GM21447 (cell line): Measurements from ENCODE around the gene BCOR.

Experiments used
- ATAC-seq: cut with Tn5 transposase; IDR thresholded peaks from one replicate; pipeline ENCODE4 v1.9.1; 2021; ENCODE audit not compliant: unreplicated experiment

The BCOR gene

DNA sequence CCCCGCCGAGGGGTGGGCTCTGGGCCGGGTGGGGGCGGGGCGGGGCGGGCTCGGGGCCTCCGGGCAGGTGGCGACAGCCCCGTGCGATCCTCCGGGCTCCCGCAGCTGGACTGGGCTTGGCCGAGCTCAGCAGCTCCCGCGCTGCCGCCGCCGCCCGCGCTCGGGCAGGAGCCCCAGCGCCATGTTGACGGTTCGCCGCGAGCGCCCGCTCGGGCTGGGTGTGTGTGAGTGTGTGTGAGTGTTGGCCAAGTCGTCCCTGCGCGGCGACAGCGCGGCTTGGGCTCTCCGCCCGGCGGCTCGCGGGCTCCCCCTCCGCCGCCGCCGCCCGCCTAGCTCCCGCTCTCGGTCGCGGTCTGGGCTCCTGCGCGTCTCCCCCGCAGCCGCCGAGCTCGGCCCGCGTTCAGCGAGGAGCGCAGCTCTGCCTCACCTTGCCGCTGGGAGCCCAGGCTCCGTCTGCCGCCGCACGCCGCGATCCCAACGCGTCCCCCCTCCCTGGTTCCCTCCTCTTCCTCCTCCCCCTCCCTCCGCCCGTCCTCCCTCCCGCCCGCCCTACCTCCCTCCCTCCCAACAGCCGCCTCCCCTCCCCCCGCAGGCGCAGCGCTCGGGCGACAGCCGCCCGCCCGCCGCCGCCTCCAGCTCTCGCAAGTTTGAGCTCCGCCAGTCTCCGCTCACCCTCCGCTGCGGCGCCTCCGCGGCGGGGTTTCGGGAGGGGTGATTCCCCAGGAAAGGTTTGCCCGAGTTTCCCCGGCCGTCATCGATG lies at the start of gene BCOR:
Gene BCOR, minus strand, starts transcription at position 455 of the 760 bp plus-strand sequence. CDS start 20,029 bp downstream, outside the sequence.
- no peak for ATAC-seq

DNA sequence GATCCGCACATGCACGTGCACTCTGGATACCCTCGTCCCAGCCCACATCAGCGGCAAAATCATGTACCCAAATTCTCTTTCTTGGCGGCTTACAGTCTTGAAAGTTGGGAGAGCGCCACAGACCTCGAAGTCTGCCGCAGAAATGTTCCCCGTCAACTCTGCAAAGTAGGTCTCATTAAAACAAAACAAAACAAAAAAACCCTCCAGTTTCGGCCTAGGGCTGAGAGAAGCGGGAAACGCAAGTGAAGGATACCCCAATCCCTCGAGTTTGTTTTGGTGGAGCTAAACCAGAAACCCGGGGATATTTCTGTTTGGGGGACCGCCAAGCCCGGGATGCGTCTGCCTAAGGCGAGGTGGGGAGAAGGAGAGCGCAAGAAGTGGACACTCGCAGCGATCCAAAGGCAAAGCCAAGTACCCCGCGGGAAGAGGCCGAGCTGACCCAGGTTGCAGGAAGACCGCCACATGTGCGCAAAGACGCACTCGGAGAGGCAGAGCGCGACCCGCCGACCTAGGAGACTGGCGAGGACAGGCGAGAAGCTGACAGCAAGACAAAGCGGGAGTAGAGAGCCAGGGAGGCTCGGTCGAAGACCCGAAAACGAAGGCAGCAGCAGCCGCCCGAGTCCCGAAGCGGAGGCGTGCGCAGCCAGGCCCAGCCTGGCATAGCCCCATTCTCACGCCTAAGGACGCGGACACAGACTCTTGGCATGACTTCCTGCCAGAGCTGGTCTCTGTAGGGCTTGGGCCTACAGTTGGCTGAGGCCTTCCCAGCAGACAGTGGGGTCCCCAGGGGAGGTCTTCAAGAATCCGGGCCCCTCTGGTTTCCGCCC lies 49.6 kb upstream of the BCOR start:
- no peak for ATAC-seq

DNA sequence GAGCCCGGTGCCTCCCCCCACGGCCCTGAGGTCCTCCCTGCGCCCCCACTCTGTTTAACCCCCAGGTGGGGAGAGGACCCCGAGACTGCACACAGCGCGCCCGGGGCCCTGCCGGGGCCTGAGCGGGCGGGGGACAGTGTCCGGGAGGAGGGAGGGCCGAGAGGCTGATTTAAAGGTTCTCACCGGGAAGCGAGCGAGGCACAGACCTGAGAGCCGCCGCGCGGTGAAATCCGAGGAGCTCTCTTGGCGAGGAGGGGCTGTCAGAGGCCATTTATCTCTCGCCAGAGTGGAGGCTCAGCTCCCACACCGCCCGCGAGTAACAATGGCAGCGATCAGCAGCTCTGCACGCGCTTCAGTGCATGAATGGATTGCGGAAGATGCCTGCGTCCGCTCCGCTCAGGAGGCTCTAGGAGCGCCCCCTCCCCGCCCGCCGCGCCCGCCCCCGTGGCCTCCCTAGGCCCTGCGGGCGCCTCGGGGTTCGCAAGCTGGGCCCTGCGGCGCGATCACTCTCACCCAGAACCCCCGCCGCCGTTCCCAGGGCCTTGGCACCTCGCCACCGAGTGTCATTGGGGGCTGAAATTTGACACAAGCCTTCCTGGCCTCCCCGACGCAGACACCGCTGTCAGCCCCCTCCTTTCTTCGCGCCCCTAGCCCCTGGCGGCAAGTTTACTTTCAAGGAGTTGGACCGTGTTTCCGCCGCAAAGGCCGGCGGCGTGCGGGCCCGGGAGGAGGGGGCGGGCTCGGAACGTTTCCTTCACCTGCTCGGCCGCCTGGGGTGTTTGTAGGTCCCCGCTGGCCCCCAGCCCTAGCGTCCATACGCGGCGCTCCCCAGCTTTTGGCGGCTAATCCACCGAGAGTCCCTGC lies 48.7 kb upstream of the BCOR start:
- ATAC-seq, result no peak

DNA sequence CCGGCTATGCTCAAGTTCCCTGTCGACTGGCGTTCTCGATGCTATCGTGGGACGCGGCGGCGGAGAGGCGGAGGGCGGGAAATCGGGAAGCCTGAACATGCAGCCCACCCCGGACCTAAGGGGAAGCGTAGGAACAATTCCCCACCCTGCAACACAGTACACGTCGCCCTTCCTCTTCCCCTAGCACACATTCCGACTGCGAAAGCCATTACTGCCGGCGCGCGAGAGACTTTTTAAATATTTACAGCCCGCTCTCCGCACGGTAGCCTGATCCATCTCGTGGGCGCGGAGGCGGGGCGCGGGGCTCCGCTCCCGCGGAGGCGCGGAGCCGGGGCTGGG lies 48.1 kb upstream of the BCOR start:
- ATAC-seq, result no peak

DNA sequence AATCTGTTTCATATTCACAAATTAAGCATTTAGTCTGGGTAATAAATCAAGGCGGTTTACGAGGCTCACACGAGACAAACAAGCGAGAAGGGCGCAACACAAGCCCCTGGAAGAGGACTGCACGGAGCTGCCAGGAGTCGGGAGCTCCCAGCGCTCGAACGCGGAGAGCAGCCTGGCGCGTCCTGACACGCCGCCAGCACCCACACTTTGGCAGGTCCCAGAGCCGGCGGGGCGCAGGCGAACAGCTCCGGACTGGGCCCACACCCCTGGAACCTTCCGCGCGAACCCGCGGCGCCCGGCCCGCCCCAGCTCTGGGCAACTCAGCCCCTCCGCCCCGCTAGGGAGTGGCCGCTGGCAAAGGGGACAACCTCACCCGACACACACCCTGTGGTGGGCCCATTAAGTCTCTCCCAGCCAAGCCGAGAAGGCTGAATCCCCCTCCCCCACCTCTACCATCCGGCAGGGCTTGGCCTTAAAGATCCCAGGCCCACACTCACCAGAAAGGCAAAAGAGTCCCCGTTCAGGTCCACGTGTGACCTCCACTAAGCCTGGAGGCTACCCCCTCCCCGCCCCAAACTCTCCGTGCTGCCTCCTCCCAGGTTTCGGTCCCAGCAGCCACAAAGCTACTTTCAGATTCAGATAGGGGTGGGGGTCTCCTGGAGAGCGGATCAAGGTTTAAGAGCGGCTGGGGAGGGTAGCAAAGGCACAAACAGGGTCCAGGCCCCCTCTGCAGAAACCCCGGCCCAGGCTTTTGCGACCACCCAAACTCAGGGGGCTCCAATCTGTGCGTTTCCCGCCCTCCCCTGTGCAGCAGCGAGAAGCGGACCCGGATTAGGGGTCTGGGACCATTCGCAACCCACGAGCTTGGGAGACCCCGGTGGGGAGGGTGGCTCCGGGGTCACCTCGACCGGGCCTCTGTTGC lies 47.5 kb upstream of the BCOR start:
- no peak for ATAC-seq

DNA sequence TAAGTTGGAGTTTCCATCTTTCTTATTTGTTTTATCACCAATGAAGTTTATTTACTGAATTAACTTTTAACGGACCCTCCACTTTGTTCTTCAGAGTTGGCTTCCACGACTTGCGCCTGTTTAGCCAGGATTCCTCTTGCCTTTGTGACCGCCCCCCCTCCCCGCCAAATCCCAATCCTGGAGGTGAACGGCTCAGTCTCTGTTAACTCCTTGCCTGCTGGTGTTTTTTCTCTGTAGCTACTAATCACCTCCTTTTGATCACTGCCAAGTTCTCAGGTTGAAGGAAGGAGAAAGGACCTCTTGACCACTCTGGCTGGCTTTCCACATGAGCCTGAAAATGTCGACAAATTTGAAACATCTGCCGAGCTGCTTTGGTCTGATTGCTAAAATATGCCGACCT lies 46.8 kb upstream of the BCOR start:
- no peak for ATAC-seq

DNA sequence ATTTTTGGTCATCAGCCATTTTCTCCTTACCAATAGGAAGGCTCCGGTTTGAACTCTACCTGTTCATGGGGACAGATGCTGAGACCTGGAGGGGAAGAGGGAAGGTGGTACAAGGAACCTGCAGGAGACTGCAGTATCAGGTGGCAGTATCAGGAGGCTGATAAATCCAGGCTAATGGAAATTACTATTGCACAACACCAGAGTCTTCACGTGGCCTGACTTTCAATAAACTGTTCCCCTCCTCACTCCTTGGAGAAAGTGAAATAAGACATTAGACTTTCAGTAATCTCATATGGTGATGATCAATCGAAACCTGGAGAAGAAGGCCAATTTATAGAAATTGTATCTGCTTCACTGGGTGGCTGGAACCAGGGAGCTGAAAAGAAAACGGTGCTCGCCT lies 46.2 kb upstream of the BCOR start:
- no peak for ATAC-seq

DNA sequence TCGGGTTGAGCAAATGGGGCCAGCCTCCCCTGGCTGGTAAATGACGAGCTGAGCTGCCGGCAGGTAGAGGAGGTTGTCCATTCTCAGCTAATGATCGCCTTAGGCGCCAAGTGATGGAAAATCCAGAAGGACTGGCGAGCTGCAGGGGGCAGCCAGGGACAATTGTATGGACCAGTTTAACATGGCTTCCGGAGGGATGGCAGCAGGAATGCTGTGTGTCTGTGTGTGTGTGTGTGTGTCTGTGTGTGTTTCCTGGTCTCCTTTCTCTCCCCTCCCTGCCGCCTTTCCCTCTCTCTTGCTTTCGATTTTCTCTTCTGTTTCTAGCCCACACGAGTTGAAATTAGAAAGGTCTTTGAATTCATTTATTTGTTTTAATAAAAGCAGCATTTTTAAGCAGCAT lies 45.2 kb upstream of the BCOR start:
- no peak for ATAC-seq

DNA sequence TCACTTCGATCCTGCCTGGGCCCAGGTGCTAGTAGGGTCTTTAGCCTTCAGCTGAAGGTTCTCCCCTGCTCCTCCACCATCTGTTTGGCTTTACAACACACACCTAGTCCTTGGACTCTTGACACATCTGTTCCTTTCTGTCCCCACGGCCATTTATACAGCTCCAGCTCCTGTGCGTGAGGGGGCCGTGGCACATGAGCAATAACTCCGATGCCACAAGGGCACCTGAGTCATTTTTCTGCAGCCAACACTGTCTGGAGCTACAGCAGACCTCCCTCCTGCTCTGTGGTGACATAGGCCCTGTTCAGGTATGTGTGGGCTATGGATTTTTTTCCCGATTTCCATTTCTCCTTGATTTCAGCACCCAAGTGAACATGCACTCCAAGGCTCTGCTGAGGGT lies 44.7 kb upstream of the BCOR start:
- ATAC-seq, result no peak

DNA sequence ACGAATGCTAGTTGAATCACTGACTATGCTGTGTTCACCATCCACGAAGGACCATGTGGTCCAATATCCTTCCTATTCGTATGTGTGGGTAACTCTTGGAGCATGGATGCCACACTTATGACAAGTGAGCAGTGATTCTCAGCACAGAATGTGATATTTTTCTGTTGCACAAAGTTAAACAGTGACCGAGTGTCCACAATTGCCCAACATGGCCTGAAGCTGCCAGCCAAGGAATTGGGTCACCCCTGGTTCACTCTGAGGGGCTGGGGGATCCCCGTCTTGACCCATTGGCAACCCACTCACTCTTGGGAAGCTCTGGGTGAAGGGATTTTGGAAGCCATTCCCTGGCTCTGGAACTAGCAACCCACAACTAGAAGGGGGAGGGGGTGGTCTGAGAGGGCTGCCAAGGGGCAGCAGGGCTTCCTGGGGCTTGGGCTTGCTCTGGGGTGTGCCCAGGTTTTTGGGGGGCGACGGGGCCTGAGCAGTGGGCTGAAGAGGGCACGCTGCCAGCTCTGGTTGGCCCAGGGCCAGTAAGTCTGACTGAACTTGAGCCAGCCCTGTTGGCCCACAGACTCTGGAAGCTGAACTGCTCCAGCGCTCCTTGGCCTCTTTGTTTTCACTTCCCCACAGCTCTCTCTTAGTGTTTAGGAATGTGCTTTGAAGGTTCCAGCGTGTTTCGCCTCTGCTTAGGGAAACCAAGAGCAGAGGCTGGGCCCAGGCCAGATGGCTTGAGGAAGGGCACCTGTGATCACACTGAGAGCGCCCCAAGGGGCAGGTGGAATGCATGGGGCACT lies 43.1 kb upstream of the BCOR start:
- no peak for ATAC-seq

DNA sequence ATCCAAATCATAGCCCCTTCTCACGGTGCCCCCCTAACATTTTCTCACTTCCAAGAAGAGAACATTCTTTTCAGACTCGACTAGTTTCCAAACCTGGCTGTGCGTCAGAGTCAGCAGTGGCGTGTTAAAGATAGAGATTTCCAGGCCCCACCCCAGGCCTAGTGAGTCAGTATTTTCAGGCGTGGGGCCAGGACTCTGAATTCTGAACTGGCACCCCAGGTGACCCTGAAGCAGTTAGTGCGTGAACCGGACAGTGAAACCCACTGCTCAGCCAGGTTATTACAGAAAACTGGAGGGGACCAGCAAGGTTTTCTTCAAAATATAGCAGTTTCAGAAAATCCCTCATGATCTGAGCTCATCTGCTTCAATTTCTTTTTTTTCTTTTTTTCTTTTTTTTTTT lies 35.0 kb upstream of the BCOR start:
- no peak for ATAC-seq

DNA sequence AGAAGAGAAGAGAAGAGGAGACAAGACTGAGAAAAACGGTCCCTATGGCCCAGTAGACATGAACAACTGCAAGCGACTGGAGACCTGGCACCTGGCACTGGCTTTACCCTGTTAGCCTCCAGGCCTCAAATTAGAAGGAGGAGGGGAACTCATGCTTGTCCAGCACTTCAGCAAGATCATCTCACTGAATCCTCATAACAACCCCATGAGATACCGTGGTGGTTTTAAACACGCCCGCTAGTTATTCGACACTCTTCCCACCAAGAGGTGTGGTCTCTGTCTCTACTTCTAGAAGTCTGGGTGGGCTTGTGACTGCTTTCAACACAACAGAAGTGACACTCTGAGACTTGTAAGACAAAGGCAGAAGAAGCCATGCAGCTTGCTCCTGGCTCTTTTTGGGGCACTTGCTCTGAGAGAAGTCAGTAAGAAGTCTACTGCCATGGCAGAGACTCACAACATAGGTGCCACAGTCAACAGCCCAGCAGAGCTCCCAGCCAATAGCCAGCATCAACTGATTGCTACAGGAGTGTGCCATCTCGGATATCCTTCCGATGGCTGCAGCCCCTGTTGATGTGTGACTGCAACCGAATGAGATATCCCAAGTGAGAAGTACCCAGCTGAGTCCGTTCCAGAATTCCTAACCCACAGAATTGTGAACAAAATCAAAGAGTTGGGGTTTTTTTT lies 34.0 kb upstream of the BCOR start:
- no peak for ATAC-seq

DNA sequence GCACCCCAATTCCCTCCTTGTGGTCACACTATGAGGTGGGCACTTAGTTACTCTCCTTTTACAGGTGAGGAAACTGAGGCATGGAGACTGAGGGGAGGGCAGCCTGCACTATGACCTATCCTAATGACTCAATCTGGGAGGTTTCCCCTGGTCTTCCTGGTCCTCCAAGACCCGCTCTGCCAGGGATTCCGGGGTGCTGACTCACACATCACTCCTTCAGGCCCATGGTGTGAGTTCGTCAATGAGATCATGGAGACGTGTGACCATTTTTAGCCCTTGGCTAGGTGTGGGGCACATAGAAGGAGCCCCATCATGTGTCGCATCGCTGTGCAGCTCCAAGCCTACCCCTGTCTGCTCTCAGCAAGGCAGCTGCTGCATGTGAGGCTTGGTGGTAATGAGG lies 32.4 kb upstream of the BCOR start:
- no peak for ATAC-seq

DNA sequence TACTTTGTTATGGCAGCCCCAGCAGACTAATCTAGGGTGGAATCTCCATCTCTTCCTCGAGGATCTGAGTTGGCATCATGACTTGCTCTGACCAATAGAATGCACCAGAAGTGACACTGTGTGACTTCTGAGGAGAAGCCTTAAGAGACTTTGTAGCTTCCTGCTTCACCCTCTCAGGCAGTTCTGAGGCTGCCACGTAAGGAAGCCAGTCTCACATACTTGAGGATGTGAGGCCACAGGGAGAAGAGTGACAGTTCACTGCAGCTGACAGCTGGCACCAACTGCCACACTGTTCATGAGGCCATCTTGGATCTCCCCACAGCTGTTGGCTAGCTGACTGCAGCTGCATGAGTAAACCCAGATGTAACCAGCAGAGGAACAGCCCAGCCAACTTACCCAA lies 29.3 kb upstream of the BCOR start:
- ATAC-seq, result no peak

DNA sequence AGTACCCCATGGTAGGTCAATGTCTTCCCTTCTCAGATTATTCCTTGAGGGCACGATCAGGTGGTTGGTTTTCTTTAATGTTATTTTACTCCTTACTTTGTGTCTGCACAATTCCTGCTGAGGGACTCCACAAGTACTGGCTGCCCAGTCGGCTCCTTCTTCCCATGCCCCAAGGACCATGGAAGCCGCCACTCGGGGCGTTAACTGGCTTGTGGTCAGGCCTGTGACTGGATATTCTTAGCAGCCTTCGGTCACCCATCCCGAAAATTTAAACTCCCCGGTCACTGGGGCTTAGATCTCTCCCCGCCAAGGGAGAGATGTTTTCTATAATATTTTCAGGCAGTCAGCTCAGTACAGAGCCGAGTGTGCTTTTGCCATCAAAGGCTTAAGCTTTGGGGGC lies 24.7 kb upstream of the BCOR start:
- no peak for ATAC-seq

DNA sequence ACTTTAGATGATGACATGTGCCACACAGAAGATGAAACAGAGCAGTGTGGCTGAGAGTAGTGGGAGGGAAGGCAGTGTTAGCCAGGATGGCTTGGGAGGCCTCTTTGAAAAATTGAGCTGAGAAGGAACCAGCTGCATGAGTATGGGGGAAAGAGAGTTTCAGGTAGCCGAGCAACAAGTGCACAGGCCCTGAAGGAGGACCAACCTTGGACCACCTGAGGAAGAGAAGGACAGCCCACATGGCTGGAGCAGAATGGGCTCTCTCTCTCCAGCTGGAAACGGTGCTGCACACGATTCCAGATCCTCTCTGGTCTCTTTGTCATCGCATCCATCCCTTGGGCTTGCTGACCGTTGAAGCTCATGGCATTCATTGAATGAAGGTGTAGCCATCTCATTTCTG lies 23.9 kb upstream of the BCOR start:
- ATAC-seq, result no peak

DNA sequence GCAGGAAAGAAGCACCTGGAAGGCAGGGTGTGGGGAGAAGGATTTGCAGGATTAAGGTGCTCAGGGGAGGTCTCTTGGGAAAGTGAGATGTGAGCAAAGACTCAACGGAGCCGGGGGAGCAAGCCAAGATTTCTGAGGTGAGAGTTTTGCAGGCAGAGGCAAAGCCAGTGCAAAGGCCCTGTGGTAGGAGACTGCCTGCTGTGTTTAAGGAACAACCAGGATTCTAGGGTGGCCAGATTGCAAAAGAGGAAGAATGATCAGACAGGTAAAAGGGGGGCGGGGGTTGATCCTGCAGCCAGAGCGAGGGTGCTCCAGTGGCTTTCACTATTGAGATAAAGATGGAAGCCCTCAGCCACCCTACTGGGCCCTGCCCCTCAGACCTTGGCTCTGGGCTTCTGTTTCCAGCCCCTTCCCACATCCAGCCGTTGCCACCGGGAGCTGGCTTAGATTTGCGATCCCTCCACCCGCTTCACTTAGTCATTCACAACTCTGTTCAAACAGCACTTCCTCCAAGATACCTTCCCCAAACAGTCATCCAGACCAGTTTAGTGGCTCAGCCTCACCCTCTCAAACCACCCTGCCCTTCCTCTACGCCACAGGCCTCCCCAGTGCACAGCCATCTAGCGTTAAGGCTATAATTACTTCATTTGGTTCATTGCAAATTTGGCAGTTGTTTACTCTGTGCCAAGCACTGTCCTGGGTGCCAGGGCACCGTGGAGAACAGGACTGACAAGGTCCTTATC lies 23.3 kb upstream of the BCOR start:
- ATAC-seq, result no peak

DNA sequence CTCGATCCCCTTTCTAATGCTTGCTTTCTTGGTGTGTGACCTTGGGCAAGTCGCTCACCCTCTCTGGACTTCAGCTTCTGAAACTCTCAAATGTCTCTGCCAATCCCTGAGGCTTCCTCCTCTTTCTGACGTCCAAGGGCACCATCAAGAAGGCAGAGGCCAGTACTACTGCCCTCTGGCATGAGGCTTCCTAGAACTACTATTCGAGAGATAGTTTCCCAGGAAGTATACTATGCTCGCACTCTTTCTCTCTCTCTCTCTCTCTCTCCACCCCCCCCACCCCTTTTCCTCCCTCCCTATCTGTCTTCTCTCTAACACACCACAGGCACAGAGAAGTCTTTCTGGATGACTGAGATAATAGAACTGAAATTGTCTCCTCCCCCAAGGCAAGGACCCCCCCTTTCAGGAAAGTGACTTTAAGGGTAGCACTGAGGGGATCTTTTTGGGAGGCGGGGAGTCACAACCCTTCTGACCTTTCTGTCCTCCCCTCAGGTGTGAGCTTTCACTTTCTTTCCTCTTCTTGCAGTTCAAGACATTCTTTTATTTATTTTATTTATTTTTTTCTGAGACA lies 20.0 kb upstream of the BCOR start:
- ATAC-seq, result no peak
